VCaP (cell line): Measurements from ENCODE around the gene PAFAH1B2.

Experiments
- H3K27ac ChIP-seq: fragments of 450-650 bp; 2 replicates; pipeline ENCODE4 v1.5.1; 2017
- CTCF ChIP-seq: fragments of 450-650 bp; conservative IDR thresholded peaks from 2 replicates; pipeline ENCODE4 v1.5.1; 2017; ENCODE audit warnings: mild to moderate bottlenecking, moderate library complexity

The PAFAH1B2 gene

GRCh38 chr11:117210620-117211019 lies 66.5 kb downstream of the PAFAH1B2 start:
- TF ChIP-seq CTCF, result no peak
- no peak overlapping the region for H3K27ac ChIP-seq

GRCh38 chr11:117212697-117213355 lies 68.7 kb downstream of the PAFAH1B2 start:
- no peak overlapping the region for H3K27ac ChIP-seq
- TF ChIP-seq CTCF, result no peak

DNA sequence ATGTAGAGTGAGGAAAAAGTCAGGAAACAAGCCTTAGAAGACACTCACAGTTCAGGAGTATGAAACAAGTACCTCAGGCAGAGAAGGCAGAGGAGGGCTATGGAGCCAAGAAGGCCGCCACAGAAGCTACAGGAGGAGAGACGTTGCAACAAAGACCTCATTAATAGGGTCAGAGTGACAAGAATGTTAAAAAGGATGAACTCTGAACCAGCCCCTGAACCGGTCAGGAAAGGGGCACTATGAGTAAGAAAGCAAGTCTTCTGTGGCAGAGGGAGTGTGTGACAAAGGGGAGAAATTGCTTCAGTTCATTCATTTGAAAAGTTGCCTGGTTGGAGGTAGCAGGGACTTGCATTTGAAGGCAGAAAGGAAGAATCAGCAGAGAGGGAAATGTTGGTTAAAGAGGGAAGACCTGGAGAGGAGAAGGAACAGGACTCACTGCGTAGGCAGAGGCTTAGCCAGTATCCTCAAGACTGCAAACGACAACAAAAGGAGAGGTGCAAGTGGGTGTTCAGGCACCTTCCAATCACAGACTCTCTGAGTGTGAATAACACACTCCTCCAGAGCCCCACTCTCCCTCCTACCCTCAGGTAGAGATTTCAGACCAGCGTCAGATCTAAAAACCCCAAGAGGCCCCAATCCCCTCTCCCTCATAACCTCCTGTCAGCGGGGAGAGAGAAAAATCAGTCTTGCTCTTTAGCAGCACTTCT lies 70.5 kb downstream of the PAFAH1B2 start:
- no peak for TF ChIP-seq CTCF
- H3K27ac ChIP-seq, result no peak overlapping the region

DNA sequence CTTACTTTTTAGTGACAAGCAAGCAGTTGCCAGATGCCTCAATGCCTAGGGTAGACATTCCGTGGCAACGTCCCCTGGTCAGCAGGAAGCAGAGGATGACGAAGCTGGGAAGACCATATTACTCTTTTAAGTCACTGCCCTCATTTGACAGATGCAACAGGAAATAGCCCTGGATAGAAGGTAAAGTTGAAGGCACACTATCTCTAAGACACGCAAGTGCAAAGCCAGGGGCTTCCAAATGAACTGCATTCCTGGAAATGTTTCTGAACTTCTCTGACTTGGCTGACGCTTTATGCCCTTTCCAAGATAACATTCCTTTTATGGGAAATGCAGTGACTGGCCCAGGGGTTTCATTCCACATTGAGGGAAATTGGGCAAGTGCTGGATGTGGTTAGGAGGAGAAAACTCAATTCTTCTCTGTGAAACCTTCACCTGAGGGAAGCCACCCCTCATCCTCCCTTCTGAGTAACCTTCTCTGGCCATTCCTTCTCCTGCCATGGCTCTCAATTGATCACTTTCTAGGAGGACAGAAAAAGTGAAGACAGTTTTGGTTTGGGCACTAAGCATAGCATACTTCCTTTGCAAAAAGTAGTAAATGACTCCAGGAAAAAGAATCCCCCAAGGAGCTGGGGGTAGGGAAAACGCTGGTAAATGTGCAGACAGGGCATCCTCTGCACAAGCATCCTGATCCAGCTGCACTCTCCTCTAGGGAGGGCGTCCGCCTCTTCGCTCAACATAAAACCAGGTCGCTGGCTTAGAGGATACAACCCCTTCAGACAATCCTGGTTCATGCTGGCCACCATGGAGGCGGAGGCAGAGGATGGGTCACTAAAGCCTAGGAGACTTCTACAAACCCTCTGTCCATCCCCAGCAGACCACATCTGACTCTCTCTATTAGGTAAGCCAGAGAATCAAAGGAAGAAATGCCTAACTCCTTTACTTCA lies 73.3 kb downstream of the PAFAH1B2 start:
- H3K27ac ChIP-seq, result no peak overlapping the region

GRCh38 chr11:117218133-117218915 lies 74.2 kb downstream of the PAFAH1B2 start:
- TF ChIP-seq CTCF, result no peak
- no peak overlapping the region for H3K27ac ChIP-seq

More for the DNA sequence above, 73.3 kb downstream of the PAFAH1B2 start:
- no peak for TF ChIP-seq CTCF

DNA sequence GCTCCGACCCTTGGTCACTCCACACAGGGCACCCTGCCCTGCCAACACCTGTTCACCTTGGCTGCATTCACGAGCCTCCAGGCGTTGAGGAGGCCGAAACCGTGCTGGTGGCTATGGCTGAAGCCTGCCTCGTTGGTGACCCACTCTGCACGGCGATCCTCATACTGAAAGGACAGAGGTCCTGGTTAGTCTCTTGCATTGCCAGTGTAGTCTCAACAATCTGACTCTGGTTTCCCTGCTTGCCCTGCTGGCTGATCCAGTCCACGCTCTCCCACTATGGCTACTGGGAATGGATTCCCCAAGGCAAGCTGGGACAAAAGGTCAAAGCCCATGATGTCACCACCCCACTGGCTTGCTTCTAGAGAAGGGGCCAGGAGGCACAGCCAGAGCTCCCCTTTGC lies 74.9 kb downstream of the PAFAH1B2 start:
- TF ChIP-seq CTCF, result no peak
- H3K27ac ChIP-seq, result no peak overlapping the region
